HEK293 (cell line): ENCODE data around the gene YBX3.

Experiments used
- CTCF ChIA-PET: fragments of 350-600 bp; formaldehyde crosslinking; extraction: SDS; loops from one replicate; lab custom pipeline; 2021; ENCODE audit warnings: antibody characterized with exemption; lab: Yijun Ruan, JAX
- POLR2A ChIA-PET: fragments of 300-600 bp; formaldehyde crosslinking; extraction: SDS; loops from one replicate; lab custom pipeline; 2020; ENCODE audit warnings: antibody characterized with exemption, inconsistent platforms; lab: Yijun Ruan, JAX
- H3K27ac ChIP-seq: fragments of 200-500 bp; sonication (Bioruptor generic); 2 replicates; pipeline ENCODE4 v1.5.1; 2014; ENCODE audit warnings: low read depth, low read length, control low read depth, inconsistent platforms; ENCODE audit errors: extremely low read depth
- H3K36me3 ChIP-seq, 2 experiments: fragments of 200-500 bp in 1 of 2; sonication (Bioruptor generic) in 1 of 2; 1 replicate in 1 of 2; 2 replicates in 1 of 2; pipeline ENCODE4 v1.5.1; 2014 to 2017; ENCODE audit warnings: inconsistent platforms in 2 of 2, low read length in 2 of 2; ENCODE audit not compliant: control insufficient read depth in 2 of 2, insufficient read depth in 1 of 2
- H3K4me1 ChIP-seq: fragments of 200-500 bp; sonication (Bioruptor generic); 2 replicates; pipeline ENCODE4 v1.5.1; 2014; ENCODE audit warnings: mild to moderate bottlenecking, low read length, inconsistent platforms; ENCODE audit not compliant: control insufficient read depth, insufficient read depth
- H3K4me3 ChIP-seq: 2 replicates; pipeline ENCODE4 v1.5.1; 2011; ENCODE audit warnings: low read depth, mild to moderate bottlenecking, control low read depth, low read length, moderate library complexity
- H3K9me3 ChIP-seq: fragments of 200-500 bp; sonication (Bioruptor generic); 2 replicates; pipeline ENCODE4 v1.5.1; 2014; ENCODE audit warnings: low read depth, low read length, inconsistent platforms; ENCODE audit not compliant: control insufficient read depth, insufficient read depth
- ELK4 ChIP-seq: IDR thresholded peaks from 2 replicates; pipeline ENCODE4 v1.6.1; 2011; ENCODE audit warnings: mild to moderate bottlenecking, low read depth, low read length, borderline replicate concordance
- KLF16 ChIP-seq: fragments of 450-650 bp; formaldehyde crosslinking; IDR thresholded peaks from 2 replicates; pipeline ENCODE4 v1.5.1; 2017; ENCODE audit warnings: missing biosample characterization, missing genetic modification characterization
- KLF17 ChIP-seq: fragments of 450-650 bp; formaldehyde crosslinking; IDR thresholded peaks from 2 replicates; pipeline ENCODE4 v1.5.1; 2016; ENCODE audit warnings: missing biosample characterization, missing genetic modification characterization
- KLF9 ChIP-seq: fragments of 450-650 bp; formaldehyde crosslinking; IDR thresholded peaks from 2 replicates; pipeline ENCODE4 v1.5.1; 2016; ENCODE audit warnings: missing biosample characterization, missing genetic modification characterization, low read depth
- RBAK ChIP-seq: fragments of 450-650 bp; formaldehyde crosslinking; IDR thresholded peaks from 2 replicates; pipeline ENCODE4 v1.5.1; 2016; ENCODE audit warnings: missing biosample characterization, missing genetic modification characterization
- REST ChIP-seq: fragments of 450-650 bp; formaldehyde crosslinking; IDR thresholded peaks from 2 replicates; pipeline ENCODE4 v1.5.1; 2016; ENCODE audit warnings: missing biosample characterization, missing genetic modification characterization
- ZBTB10 ChIP-seq: fragments of 450-650 bp; formaldehyde crosslinking; IDR thresholded peaks from 2 replicates; pipeline ENCODE4 v1.5.1; 2016; ENCODE audit warnings: missing biosample characterization, missing genetic modification characterization
- ZNF112 ChIP-seq: fragments of 450-650 bp; formaldehyde crosslinking; IDR thresholded peaks from 2 replicates; pipeline ENCODE4 v1.5.0; 2017; ENCODE audit warnings: missing biosample characterization, missing genetic modification characterization
- ZNF133 ChIP-seq: fragments of 450-650 bp; formaldehyde crosslinking; IDR thresholded peaks from 2 replicates; pipeline ENCODE4 v1.5.1; 2016; ENCODE audit warnings: missing biosample characterization, missing genetic modification characterization
- ZNF24 ChIP-seq: fragments of 450-650 bp; formaldehyde crosslinking; IDR thresholded peaks from 2 replicates; pipeline ENCODE4 v1.5.1; 2016; ENCODE audit warnings: missing biosample characterization, missing genetic modification characterization
- ZNF26 ChIP-seq: fragments of 450-650 bp; formaldehyde crosslinking; IDR thresholded peaks from 2 replicates; pipeline ENCODE4 v1.5.1; 2016; ENCODE audit warnings: missing biosample characterization, missing genetic modification characterization
- ZNF274 ChIP-seq, 2 experiments: fragments of 200-500 bp in 1 of 2; fragments of 450-650 bp in 1 of 2; sonication (Bioruptor generic) in 1 of 2; formaldehyde crosslinking in 1 of 2; IDR thresholded peaks; 2 replicates each; pipeline versions ENCODE4 v1.5.1 to v1.6.1; 2014 to 2016; ENCODE audit warnings: borderline replicate concordance in 1 of 2, inconsistent platforms in 1 of 2, low read length in 1 of 2, missing biosample characterization in 1 of 2, missing genetic modification characterization in 1 of 2
- ZNF280D ChIP-seq: fragments of 450-650 bp; formaldehyde crosslinking; IDR thresholded peaks from 2 replicates; pipeline ENCODE4 v1.5.1; 2016; ENCODE audit warnings: missing biosample characterization, missing genetic modification characterization
- ZNF311 ChIP-seq: fragments of 450-650 bp; formaldehyde crosslinking; IDR thresholded peaks from 2 replicates; pipeline ENCODE4 v1.5.1; 2017; ENCODE audit warnings: missing biosample characterization, missing genetic modification characterization, borderline replicate concordance
- ZNF664 ChIP-seq: fragments of 450-650 bp; formaldehyde crosslinking; IDR thresholded peaks from 2 replicates; pipeline ENCODE4 v1.5.1; 2016; ENCODE audit warnings: missing biosample characterization, missing genetic modification characterization
- ZNF830 ChIP-seq: fragments of 450-650 bp; IDR thresholded peaks from 2 replicates; pipeline ENCODE4 v1.5.0; 2018; ENCODE audit warnings: missing biosample characterization, missing genetic modification characterization, low read depth, mild to moderate bottlenecking, moderate library complexity

The YBX3 gene

GRCh38 chr12:10735428-10735827 is 12.3 kb upstream of the YBX3 start (continued):
- no peak for TF ChIP-seq ZNF280D (tag by site-specific recombination)
- no peak for TF ChIP-seq ZNF24 (tag by site-specific recombination)
- TF ChIP-seq ZNF274 (IDR thresholded peaks at IDR 0.05; ENCODE audit: low read length), result no peak
- TF ChIP-seq ZNF274 (tag by site-specific recombination; IDR thresholded peaks at IDR 0.05; ENCODE audit: borderline replicate concordance), result no peak
- no peak for TF ChIP-seq ZNF133 (tag by site-specific recombination)
- no peak for TF ChIP-seq ZNF311
- no peak for TF ChIP-seq ZNF26
- TF ChIP-seq ELK4, result no peak
- no peak for TF ChIP-seq KLF16
- no peak for TF ChIP-seq ZNF830
- TF ChIP-seq KLF17, result no peak
- TF ChIP-seq ZNF664, result no peak
- no peak for TF ChIP-seq KLF9 (tag by site-specific recombination)
- no peak for TF ChIP-seq ZBTB10 (tag by site-specific recombination)

GRCh38 chr12:10732549-10732948 is 9.4 kb upstream of the YBX3 start:
- ChIA-PET CTCF (interaction anchor here (1.8 kb wide), 1 partner anchor 17 kb away, joined by 10 read pairs; no protein-coding TSS in a partner anchor), POLR2A (no interaction called here)
- H3K36me3 ChIP-seq, result no peaks in the 10 kb centered on the region
- H3K27ac ChIP-seq, result no peak overlapping the region
- no peaks in the 10 kb centered on the region for H3K4me1 ChIP-seq
- no peak overlapping the region for H3K4me3 ChIP-seq
- TF ChIP-seq REST (tag by site-specific recombination) (peak; percentile 89), ZNF112 (tag by site-specific recombination) (no peak), RBAK (tag by site-specific recombination) (no peak)
- no peaks in the 10 kb centered on the region for H3K9me3 ChIP-seq
